ENCODE measurements around the gene ADGRL3. TPM values are rescaled to one million over a fixed set of nuclear protein-coding genes. Genes with fewer than 3 reads are reported as not detected.

The ADGRL3 gene
- total and polyA plus RNA-seq, 9 donors, result 0.88 to 9.5 (median 2.5) TPM

GRCh38 chr4:61405307-61405706 is 205.2 kb downstream of the ADGRL3 start:
- Histone ChIP-seq H3K4me1 (ENCODE audit: insufficient read depth) (no peaks in the 10 kb centered on the region), H3K9me3 (no peaks in the 10 kb centered on the region), H3K27me3 (no peaks in the 10 kb centered on the region), H3K27ac (no peak overlapping the region), H3K4me3 (no peak overlapping the region), H3K36me3 (no peaks in the 10 kb centered on the region)
- TF ChIP-seq CTCF (IDR thresholded peaks at IDR 0.05), result no peak
- no peak for TF ChIP-seq POLR2A (IDR thresholded peaks at IDR 0.05)
- TF ChIP-seq EP300 (IDR thresholded peaks at IDR 0.05), result no peak
- WGBS, 3 donors, result 94 to 97% (median 94%) methylated on average over 1 of the region's 1 CpG
- DNase-seq, result no peak
- intact Hi-C loops (cut with DNase I), result no loop called here

- intact Hi-C loops (cut with DNase I), result no loop called here
- no peak for TF ChIP-seq CTCF (IDR thresholded peaks at IDR 0.05)
- TF ChIP-seq EP300 (IDR thresholded peaks at IDR 0.05), result no peak
- TF ChIP-seq POLR2A (IDR thresholded peaks at IDR 0.05), result no peak
Observed at GRCh38 chr4:61406677-61407076, 206.6 kb downstream of the ADGRL3 start.

GRCh38 chr4:61407642-61408618 is 207.8 kb downstream of the ADGRL3 start:
- Histone ChIP-seq H3K27ac (no peak overlapping the region), H3K9me3 (no peaks in the 10 kb centered on the region), H3K27me3 (no peaks in the 10 kb centered on the region), H3K4me1 (ENCODE audit: insufficient read depth) (no peaks in the 10 kb centered on the region), H3K36me3 (no peaks in the 10 kb centered on the region), H3K4me3 (no peak overlapping the region)
- WGBS, 3 donors, result 72 to 79% (median 74%) methylated on average over 7 of the region's 7 CpGs
- no peak for DNase-seq
- TF ChIP-seq EP300 (IDR thresholded peaks at IDR 0.05) (no peak), CTCF (IDR thresholded peaks at IDR 0.05) (no peak), POLR2A (IDR thresholded peaks at IDR 0.05) (no peak)
- intact Hi-C loops (cut with DNase I), result no loop called here

More at GRCh38 chr4:61406677-61407076, 206.6 kb downstream of the ADGRL3 start:
- DNase-seq, result no peak
- Histone ChIP-seq H3K9me3 (no peaks in the 10 kb centered on the region), H3K27me3 (no peaks in the 10 kb centered on the region), H3K27ac (no peak overlapping the region), H3K4me3 (no peak overlapping the region), H3K36me3 (no peaks in the 10 kb centered on the region), H3K4me1 (ENCODE audit: insufficient read depth) (no peaks in the 10 kb centered on the region)
- 49 to 67% (median 54%) methylated on average over 2 of the region's 2 CpGs for whole genome bisulfite sequencing, 3 donors

- H3K36me3 ChIP-seq, result no peaks in the 10 kb centered on the region
Observed at GRCh38 chr4:61408861-61409260, 208.7 kb downstream of the ADGRL3 start.

More at GRCh38 chr4:61408861-61409260, 208.7 kb downstream of the ADGRL3 start:
- intact Hi-C loops (cut with DNase I), result no loop called here
- no peaks in the 10 kb centered on the region for H3K9me3 ChIP-seq
- no peaks in the 10 kb centered on the region for H3K4me1 ChIP-seq (ENCODE audit: insufficient read depth)
- TF ChIP-seq EP300 (IDR thresholded peaks at IDR 0.05), result no peak
- TF ChIP-seq CTCF (IDR thresholded peaks at IDR 0.05), result no peak
- H3K4me3 ChIP-seq, result no peak overlapping the region
- DNase-seq, result no peak
- no peaks in the 10 kb centered on the region for H3K27me3 ChIP-seq
- H3K27ac ChIP-seq, result no peak overlapping the region
